ENCODE measurements around the gene CPA5.

The CPA5 gene

GRCh38 chr7:130377178-130377577 is 32.6 kb downstream of the CPA5 start:
- DNase-seq (ENCODE audit: low read depth in 3 of 3, low spot score in 1 of 3), result no peak

DNA sequence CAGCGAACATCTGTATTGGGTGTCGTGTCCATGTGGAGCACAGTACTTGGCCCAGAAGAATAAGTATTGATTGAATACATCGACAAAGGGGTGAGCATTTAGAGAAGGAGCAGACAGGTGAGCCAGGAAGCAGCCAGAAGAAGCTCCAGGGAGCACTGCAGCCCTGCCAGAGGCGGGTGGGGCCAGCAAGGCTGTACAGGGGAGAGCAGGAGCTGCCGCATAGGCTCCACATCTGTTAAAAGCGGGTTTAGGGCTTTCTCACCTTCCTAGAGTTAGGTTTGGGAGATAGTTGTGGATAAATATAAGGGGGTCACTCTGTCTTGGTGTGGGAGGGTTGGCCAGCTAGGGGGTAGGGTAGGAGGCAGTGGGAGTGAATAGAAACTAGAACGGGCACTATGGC is 34.4 kb downstream of the CPA5 start:
- DNase-seq (ENCODE audit: low read depth in 3 of 3, low spot score in 1 of 3), result no peak

GRCh38 chr7:130379532-130379920 is 34.9 kb downstream of the CPA5 start:
- DNase-seq (ENCODE audit: low read depth in 3 of 3, low spot score in 1 of 3), result no peak

GRCh38 chr7:130379921-130380860 is 35.6 kb downstream of the CPA5 start, which contains the start of gene CPA1:
Gene CPA1 (plus strand): TSS chr7:130380494. CDS start chr7:130380521, 27 bp downstream.
- no peak for DNase-seq (ENCODE audit: low read depth in 3 of 3, low spot score in 1 of 3)

GRCh38 chr7:130380861-130381455 is 36.3 kb downstream of the CPA5 start:
- DNase-seq (ENCODE audit: low read depth in 3 of 3, low spot score in 1 of 3), result no peak

- DNase-seq (ENCODE audit: low read depth in 3 of 3, low spot score in 1 of 3), result no peak
These were observed 37.1 kb downstream of the CPA5 start for GRCh38 chr7:130381468-130382312.

- DNase-seq (ENCODE audit: low read depth in 3 of 3, low spot score in 1 of 3), result no peak
These were observed 38.8 kb downstream of the CPA5 start for GRCh38 chr7:130383187-130383980.

DNA sequence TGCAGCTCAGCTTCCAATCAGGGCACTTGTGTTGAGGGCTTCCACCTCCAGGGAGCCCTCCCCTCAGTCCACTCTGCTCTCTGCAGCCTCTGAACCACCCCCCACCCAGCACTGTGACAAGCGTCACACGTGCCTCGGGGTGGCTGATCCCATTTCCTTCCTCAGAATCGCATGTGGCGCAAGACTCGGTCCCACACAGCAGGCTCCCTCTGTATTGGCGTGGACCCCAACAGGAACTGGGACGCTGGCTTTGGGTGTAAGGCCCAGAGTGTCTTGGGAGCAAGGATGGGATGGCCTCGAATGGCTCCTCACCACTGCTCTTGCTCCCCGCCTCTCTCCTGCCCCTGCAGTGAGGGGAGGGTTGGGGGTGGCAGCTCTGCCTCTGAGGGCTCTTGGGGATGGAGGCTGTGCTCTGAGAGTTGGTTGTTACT is 39.8 kb downstream of the CPA5 start:
- no peak for DNase-seq (ENCODE audit: low read depth in 3 of 3, low spot score in 1 of 3)

DNA sequence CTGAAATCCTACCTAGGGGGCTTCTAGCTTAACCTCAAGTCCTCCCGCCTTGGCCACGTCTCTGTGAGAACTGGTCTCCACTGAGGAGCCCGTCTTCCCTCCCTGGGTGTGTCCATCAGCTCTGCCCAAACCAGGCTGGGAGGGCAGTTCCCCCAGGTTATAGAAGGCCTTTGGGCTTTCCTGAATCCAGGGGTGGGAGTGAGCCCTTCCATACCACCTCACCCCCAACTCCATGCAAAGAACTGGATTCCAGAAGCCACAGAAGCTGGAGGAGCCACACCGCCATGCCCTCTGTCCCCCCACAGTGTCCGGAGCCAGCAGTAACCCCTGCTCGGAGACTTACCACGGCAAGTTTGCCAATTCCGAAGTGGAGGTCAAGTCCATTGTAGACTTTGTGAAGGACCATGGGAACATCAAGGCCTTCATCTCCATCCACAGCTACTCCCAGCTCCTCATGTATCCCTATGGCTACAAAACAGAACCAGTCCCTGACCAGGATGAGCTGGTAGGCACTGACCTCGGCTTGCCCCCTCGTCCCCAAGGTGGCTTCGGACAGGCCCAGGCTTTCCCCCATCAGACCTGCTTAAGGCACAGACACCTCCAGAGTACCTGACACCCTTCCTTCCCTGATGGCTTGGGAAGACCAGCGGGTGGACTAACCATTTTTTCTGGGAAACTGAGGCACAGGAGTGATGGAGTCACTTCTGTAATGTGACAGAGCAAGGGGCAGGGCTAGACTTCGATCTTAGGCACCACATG is 40.4 kb downstream of the CPA5 start:
- no peak for DNase-seq (ENCODE audit: low read depth in 3 of 3, low spot score in 1 of 3)

- no peak for DNase-seq (ENCODE audit: low read depth in 3 of 3, low spot score in 1 of 3)
These were observed 41.0 kb downstream of the CPA5 start for GRCh38 chr7:130385600-130386066.

- DNase-seq (ENCODE audit: low read depth in 3 of 3, low spot score in 1 of 3), result no peak
These were observed 42.3 kb downstream of the CPA5 start for GRCh38 chr7:130386876-130387275.

- DNase-seq (ENCODE audit: low read depth in 3 of 3, low spot score in 1 of 3), result no peak
These were observed 42.7 kb downstream of the CPA5 start for GRCh38 chr7:130387306-130387627.

GRCh38 chr7:130387628-130388403 is 43.2 kb downstream of the CPA5 start:
- DNase-seq (ENCODE audit: low read depth in 3 of 3, low spot score in 1 of 3), result no peak

GRCh38 chr7:130388671-130389070 is 44.1 kb downstream of the CPA5 start:
- no peak for DNase-seq (ENCODE audit: low read depth in 3 of 3, low spot score in 1 of 3)

DNA sequence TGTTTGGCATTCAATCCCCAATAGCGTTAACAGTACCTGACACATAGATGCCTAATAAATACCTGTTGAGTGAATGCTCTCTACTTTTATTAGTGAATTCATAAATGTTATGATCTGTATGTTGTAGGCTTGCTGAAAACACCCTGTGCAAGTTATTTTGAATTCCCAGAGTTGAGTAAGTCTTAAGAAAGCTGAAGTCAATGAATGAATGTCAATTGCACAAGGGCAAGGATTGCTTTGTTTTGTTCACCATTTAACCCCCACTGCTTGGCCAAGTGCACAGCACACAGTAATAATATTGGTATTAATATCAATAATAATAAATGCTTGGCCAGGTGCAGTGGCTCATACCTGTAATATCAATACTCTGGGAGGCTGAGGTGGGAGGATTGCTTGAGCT is 45.9 kb downstream of the CPA5 start:
- DNase-seq (ENCODE audit: low read depth in 3 of 3, low spot score in 1 of 3), result no peak

- DNase-seq (ENCODE audit: low read depth in 3 of 3, low spot score in 1 of 3), result no peak
These were observed 48.5 kb downstream of the CPA5 start for GRCh38 chr7:130393101-130393561.

DNA sequence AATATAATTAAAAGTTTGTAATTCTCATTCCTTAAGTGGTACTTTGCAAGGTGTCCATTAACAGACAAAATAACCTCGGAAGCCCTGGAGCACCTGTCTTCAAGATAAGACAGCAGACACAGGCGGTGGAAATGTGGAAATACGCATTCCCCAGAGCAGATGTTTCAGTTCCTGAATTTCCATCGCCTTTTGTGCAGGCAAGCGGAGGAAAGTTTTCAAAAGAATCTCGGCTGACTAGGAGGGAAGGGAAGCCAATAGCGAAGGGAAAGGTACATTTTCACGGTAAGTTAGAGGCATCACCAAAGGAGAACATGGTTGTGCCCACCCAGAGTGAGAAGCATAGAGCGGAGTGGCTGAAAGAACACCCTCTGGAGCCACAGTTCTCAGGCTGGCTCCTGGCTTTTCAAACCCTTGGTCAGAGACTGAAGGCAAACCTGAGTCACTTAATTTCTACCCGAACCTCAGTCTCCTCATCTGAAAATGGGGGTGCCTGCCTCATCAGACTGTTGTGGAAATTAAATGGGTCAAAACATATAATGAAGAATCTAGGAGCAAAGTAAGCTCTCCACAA is 49.3 kb downstream of the CPA5 start:
- no peak for DNase-seq (ENCODE audit: low read depth in 3 of 3, low spot score in 1 of 3)

DNA sequence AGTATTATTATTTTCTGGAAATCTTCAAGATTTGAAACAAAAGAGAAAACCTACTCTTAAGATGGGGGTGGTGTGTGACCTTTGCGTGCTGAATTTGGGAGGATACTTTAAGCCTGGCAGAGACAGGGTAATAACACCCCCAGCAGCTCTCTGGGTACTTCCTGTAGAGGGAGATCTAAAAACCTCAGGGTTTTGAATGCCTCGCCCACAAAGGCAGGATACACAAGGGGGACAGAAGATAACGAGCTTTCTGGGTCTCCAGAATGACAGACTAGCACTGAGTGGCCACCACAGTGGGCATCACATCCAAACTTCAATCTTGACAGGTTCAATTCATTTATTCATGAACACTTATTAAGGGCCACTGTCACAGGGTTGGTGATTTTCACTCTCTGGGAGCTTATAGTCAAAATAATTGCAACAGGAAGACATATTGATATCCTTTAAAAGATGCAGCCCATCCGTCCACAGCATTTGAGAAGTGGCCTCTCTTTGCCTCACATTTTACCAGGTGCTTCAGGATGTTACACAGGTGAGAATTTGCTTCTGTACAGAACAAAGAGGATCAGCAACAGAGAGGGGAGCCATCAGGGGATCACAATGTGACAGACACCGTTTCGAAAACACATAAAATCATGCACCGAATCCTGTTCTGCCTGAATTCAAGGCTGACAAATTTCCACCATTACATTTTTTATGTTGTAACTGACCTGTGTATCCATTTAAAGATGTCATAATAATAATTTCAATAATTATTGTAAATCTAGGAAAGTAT is 50.0 kb downstream of the CPA5 start:
- no peak for DNase-seq (ENCODE audit: low read depth in 3 of 3, low spot score in 1 of 3)

Data from stimulated activated CD4-positive, alpha-beta T cell treated with anti-CD3 and anti-CD28 coated beads, TNF-alpha, amount 100 ng/mL, for 1 hour (primary cell).